ENCODE data around the gene CFAP57.

DNA sequence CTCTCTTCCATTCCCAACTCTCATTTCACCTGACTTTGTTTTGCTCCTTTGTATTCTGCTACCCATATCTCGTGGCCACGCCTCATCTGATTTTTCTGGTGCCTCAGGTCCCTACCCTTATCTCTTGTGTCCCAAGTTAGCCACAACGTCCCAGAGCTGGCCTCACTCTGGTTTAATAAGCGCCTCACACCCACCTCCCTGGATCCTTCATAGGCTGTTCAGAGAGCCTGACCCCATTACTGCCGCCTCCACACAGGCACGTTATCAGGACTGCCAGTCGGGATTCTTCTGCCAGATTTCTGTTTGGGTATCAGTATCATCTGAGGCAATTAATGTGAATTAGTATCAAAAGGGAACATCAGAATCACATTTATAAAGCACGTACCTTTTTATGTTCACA, 62.9 kb downstream of the CFAP57 start:
- TF ChIP-seq, protein P1, sequence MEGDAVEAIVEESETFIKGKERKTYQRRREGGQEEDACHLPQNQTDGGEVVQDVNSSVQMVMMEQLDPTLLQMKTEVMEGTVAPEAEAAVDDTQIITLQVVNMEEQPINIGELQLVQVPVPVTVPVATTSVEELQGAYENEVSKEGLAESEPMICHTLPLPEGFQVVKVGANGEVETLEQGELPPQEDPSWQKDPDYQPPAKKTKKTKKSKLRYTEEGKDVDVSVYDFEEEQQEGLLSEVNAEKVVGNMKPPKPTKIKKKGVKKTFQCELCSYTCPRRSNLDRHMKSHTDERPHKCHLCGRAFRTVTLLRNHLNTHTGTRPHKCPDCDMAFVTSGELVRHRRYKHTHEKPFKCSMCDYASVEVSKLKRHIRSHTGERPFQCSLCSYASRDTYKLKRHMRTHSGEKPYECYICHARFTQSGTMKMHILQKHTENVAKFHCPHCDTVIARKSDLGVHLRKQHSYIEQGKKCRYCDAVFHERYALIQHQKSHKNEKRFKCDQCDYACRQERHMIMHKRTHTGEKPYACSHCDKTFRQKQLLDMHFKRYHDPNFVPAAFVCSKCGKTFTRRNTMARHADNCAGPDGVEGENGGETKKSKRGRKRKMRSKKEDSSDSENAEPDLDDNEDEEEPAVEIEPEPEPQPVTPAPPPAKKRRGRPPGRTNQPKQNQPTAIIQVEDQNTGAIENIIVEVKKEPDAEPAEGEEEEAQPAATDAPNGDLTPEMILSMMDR (conservative IDR thresholded peaks at IDR 0.05), result no peak
- TF ChIP-seq ZFX (IDR thresholded peaks at IDR 0.05), result no peak

Measured in C4-2B (cell line).